ENCODE measurements around the gene PLS3.

- TF ChIP-seq CTCF (IDR thresholded peaks at IDR 0.05) (no peak), POLR2A (IDR thresholded peaks at IDR 0.05) (no peak)
These were observed 868 bp downstream of the PLS3 start for GRCh38 chrX:115561605-115562479.
